ENCODE measurements around the gene CACNA1I.

Gene CACNA1I

DNA sequence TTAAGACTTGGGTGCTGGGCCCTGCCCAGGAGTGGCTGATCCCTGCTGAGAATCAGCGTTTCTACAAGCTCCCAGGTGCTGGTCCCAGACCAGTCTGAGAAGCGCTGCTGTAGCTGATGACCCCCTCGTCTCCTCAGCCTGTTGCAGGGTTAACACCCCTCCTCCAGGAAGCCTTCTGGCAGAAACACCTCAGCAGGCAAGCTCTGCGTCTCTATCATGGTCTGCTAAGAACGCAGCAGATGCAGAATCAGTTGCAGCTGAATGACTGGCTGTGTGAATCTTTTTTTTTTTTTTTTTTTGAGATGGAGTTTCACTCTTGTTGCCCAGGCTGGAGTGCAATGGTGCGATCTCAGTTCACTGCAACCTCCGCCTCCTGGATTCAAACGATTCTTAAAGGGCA, 132.5 kb downstream of the CACNA1I start:
- ChIA-PET CTCF (no interaction called here), POLR2A (no interaction called here)
- no peak for DNase-seq (ENCODE audit: extremely low spot score)
- TF ChIP-seq ZNF384 (IDR thresholded peaks at IDR 0.05): no peak
- TF ChIP-seq SP1 (IDR thresholded peaks at IDR 0.05): no peak
- no peak for TF ChIP-seq SUZ12 (IDR thresholded peaks at IDR 0.05)
- TF ChIP-seq CTBP1 (IDR thresholded peaks at IDR 0.05; ENCODE audit: borderline replicate concordance): no peak
- TF ChIP-seq HDGF (IDR thresholded peaks at IDR 0.05; ENCODE audit: borderline replicate concordance): no peak
- no peak for TF ChIP-seq LEF1 (IDR thresholded peaks at IDR 0.05; ENCODE audit: borderline replicate concordance)
- TF ChIP-seq TARDBP (IDR thresholded peaks at IDR 0.05): no peak
- TF ChIP-seq FOXM1 (IDR thresholded peaks at IDR 0.05; ENCODE audit: borderline replicate concordance): no peak
- TF ChIP-seq PKNOX1 (IDR thresholded peaks at IDR 0.05): no peak
- no peak for TF ChIP-seq L3MBTL2 (conservative IDR thresholded peaks at IDR 0.05)
- TF ChIP-seq BHLHE40 (IDR thresholded peaks at IDR 0.05; ENCODE audit: borderline replicate concordance): no peak
- TF ChIP-seq FOXK2 (IDR thresholded peaks at IDR 0.05): no peak
- TF ChIP-seq ELF4 (IDR thresholded peaks at IDR 0.05): no peak

- TF ChIP-seq FOXA1 (IDR thresholded peaks at IDR 0.05) (no peak), PKNOX1 (IDR thresholded peaks at IDR 0.05) (no peak), ZNF384 (IDR thresholded peaks at IDR 0.05) (no peak), FOXK2 (IDR thresholded peaks at IDR 0.05) (no peak), HDGF (IDR thresholded peaks at IDR 0.05; ENCODE audit: borderline replicate concordance) (no peak), ELF4 (IDR thresholded peaks at IDR 0.05) (no peak), TARDBP (IDR thresholded peaks at IDR 0.05) (no peak), FOXM1 (IDR thresholded peaks at IDR 0.05; ENCODE audit: borderline replicate concordance) (no peak), CTBP1 (IDR thresholded peaks at IDR 0.05; ENCODE audit: borderline replicate concordance) (no peak), NFRKB (IDR thresholded peaks at IDR 0.05) (no peak), LEF1 (IDR thresholded peaks at IDR 0.05; ENCODE audit: borderline replicate concordance) (no peak), ARNT (IDR thresholded peaks at IDR 0.05) (no peak), SP1 (IDR thresholded peaks at IDR 0.05) (no peak)
- CTCF ChIA-PET: no interaction called here
- POLR2A ChIA-PET: no interaction called here
- DNase-seq (ENCODE audit: extremely low spot score): no peak
Measured at GRCh38 chr22:39703928-39704639, 133.5 kb downstream of the CACNA1I start.

GRCh38 chr22:39705386-39705785, 134.8 kb downstream of the CACNA1I start:
- TF ChIP-seq SP1 (IDR thresholded peaks at IDR 0.05) (no peak), HDGF (IDR thresholded peaks at IDR 0.05; ENCODE audit: borderline replicate concordance) (no peak), FOXK2 (IDR thresholded peaks at IDR 0.05) (no peak)
- ChIA-PET POLR2A (no interaction called here), CTCF (no interaction called here)
- DNase-seq (ENCODE audit: extremely low spot score): no peak

GRCh38 chr22:39706376-39707140, 136.0 kb downstream of the CACNA1I start:
- TF ChIP-seq L3MBTL2 (conservative IDR thresholded peaks at IDR 0.05) (no peak), TARDBP (IDR thresholded peaks at IDR 0.05) (no peak), ARNT (IDR thresholded peaks at IDR 0.05) (no peak), SUZ12 (IDR thresholded peaks at IDR 0.05) (no peak), HDGF (IDR thresholded peaks at IDR 0.05; ENCODE audit: borderline replicate concordance) (no peak), BHLHE40 (IDR thresholded peaks at IDR 0.05; ENCODE audit: borderline replicate concordance) (no peak), PKNOX1 (IDR thresholded peaks at IDR 0.05) (no peak), ZNF384 (IDR thresholded peaks at IDR 0.05) (no peak), CTBP1 (IDR thresholded peaks at IDR 0.05; ENCODE audit: borderline replicate concordance) (no peak), ELF4 (IDR thresholded peaks at IDR 0.05) (no peak), FOXA1 (IDR thresholded peaks at IDR 0.05) (no peak)
- no peak for DNase-seq (ENCODE audit: extremely low spot score)
- ChIA-PET POLR2A (no interaction called here), CTCF (no interaction called here)

DNA sequence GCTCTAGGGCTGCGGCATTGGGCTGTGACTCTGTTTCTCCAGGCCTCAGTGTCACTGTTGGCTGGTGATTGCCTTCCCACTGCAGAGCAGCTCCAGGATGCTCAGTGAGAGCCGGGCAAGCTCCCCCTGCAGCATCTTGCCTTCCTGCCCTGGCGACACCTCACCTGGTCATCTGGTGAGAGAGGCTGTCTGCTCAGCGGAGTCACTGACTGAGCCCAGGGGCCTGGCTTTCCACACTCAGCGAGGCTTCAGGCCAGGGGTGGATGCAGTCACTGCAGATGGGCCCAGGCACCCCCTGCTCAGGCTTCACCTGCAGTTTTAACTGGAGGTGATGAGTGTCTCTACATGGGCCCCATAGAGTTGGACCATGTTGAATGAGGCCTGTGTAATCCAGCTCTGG, 136.8 kb downstream of the CACNA1I start:
- POLR2A ChIA-PET: no interaction called here
- DNase-seq (ENCODE audit: extremely low spot score): no peak
- TF ChIP-seq BHLHE40 (IDR thresholded peaks at IDR 0.05; ENCODE audit: borderline replicate concordance) (no peak), FOXA1 (IDR thresholded peaks at IDR 0.05) (no peak), FOXM1 (IDR thresholded peaks at IDR 0.05; ENCODE audit: borderline replicate concordance) (no peak), HDGF (IDR thresholded peaks at IDR 0.05; ENCODE audit: borderline replicate concordance) (no peak), FOXK2 (IDR thresholded peaks at IDR 0.05) (no peak), ZNF384 (IDR thresholded peaks at IDR 0.05) (no peak), SP1 (IDR thresholded peaks at IDR 0.05) (no peak), SUZ12 (IDR thresholded peaks at IDR 0.05) (no peak), L3MBTL2 (conservative IDR thresholded peaks at IDR 0.05) (no peak), CTBP1 (IDR thresholded peaks at IDR 0.05; ENCODE audit: borderline replicate concordance) (no peak), PKNOX1 (IDR thresholded peaks at IDR 0.05) (no peak), TARDBP (IDR thresholded peaks at IDR 0.05) (no peak), ARNT (IDR thresholded peaks at IDR 0.05) (no peak), ELF4 (IDR thresholded peaks at IDR 0.05) (no peak), NFRKB (IDR thresholded peaks at IDR 0.05) (no peak), LEF1 (IDR thresholded peaks at IDR 0.05; ENCODE audit: borderline replicate concordance) (no peak)
- CTCF ChIA-PET: no interaction called here
